ENCODE measurements around the gene JAKMIP3.

GRCh38 chr10:132100091-132100481, 34.3 kb downstream of the JAKMIP3 start:
- TF ChIP-seq CTCF (IDR thresholded peaks at IDR 0.05) (no peak), POLR2A (IDR thresholded peaks at IDR 0.05) (no peak)

Data from adrenal gland (tissue), 5 donors.